ENCODE measurements around the gene COMMD3.
A peak's percentile ranks its signal among the peaks of the same experiment; 100 is the strongest.

Gene COMMD3

GRCh38 chr10:22314852-22315251 is 1.3 kb upstream of the COMMD3 start:
- no peak for TF ChIP-seq CTCF (conservative IDR thresholded peaks at IDR 0.05)
- no peak overlapping the region for H3K27ac ChIP-seq

- peak overlapping the region; percentile 92 for H3K27ac ChIP-seq
- TF ChIP-seq ZFX (IDR thresholded peaks at IDR 0.05) (no peak), CTCF (conservative IDR thresholded peaks at IDR 0.05) (no peak)
Measured at GRCh38 chr10:22315455-22316285, 518 bp upstream of the COMMD3 start.

DNA sequence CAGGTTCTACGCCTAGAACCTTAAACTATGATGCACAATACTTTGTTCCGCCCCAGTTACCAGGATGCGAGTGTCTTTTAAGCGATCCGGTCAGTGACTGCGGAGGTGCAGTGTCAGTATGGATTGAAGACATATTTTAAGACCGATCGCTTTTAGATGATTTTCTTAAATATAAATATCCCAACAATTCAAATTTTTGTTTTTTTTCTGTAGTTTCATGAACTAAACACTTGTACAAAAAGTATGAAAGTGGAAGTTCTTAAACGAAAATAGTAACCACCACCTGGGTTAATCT is 835 bp downstream of the COMMD3 start:
- TF ChIP-seq CTCF (conservative IDR thresholded peaks at IDR 0.05): no peak
- no peak for TF ChIP-seq ZFX (IDR thresholded peaks at IDR 0.05)

GRCh38 chr10:22317771-22318565 is 1.8 kb downstream of the COMMD3 start:
- TF ChIP-seq ZFX (IDR thresholded peaks at IDR 0.05) (no peak), CTCF (conservative IDR thresholded peaks at IDR 0.05) (no peak)
- no peak overlapping the region for H3K27ac ChIP-seq

More for the DNA sequence above, 835 bp downstream of the COMMD3 start:
- H3K27ac ChIP-seq: peak overlapping the region; percentile 92

DNA sequence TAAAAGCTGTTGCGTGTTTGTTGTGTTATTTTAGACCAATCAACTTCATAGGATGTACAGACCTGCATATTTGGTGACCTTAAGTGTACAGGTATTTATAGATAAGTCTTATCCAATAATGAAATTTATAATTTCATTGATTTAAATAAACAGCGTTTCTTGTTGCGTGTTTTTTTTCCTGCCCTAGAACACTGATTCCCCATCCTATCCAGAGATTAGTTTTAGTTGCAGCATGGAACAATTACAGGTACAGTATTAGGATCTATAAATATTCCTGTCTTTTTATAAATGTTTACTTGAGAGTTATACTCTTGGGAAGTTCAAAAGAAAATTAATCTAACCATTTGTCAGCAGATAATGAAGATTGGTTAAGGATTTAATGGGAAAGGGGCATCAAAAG is 2.6 kb downstream of the COMMD3 start:
- no peak for TF ChIP-seq ZFX (IDR thresholded peaks at IDR 0.05)
- no peak for TF ChIP-seq CTCF (conservative IDR thresholded peaks at IDR 0.05)
- no peak overlapping the region for H3K27ac ChIP-seq

GRCh38 chr10:22319547-22319979 is 3.4 kb downstream of the COMMD3 start:
- TF ChIP-seq CTCF (conservative IDR thresholded peaks at IDR 0.05) (no peak), ZFX (IDR thresholded peaks at IDR 0.05) (no peak)
- H3K27ac ChIP-seq: no peak overlapping the region

- H3K27ac ChIP-seq: peak overlapping the region; percentile 100
- TF ChIP-seq ZFX (IDR thresholded peaks at IDR 0.05) (no peak), CTCF (conservative IDR thresholded peaks at IDR 0.05) (no peak)
Measured at GRCh38 chr10:22319980-22320558, 3.9 kb downstream of the COMMD3 start.
